Measurements from ENCODE around the gene EIPR1.
"Not testable (repeated sequence)": the region's sequence is repeated elsewhere in the genome, so short reads cannot be mapped to it uniquely, and the experiment has no call there.

EIPR1 gene

DNA sequence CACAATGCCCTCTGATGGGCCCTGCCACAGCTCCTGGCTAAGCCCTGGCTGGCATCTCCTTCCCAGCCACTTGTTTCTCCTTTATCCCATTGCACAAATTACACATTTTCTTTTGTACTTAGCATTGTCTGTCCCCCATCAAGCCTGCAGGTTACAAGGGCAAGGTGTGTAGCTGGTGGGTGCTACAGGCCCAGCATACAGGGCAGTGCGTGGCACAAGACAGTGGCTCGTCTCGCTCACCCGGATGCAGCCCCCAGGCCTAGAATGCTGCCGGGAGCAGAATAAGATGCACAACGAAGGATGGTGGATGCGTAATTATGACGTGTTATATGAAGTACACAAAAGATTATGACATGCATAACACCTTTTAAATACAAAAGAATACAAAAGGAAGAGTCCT lies 87.6 kb downstream of the EIPR1 start:
- H3K27ac Mint-ChIP-seq: no peak overlapping the region
- peaks cover 12% of the 10 kb centered on the region for H3K36me3 Mint-ChIP-seq (ENCODE audit: low read depth)
- DNase-seq: no peak
- no peak for ATAC-seq
- no peaks in the 10 kb centered on the region for H3K4me1 Mint-ChIP-seq
- H3K4me3 Mint-ChIP-seq: no peak overlapping the region
- no peaks in the 10 kb centered on the region for H3K9me3 Mint-ChIP-seq
- H3K27me3 Mint-ChIP-seq: no peaks in the 10 kb centered on the region

DNA sequence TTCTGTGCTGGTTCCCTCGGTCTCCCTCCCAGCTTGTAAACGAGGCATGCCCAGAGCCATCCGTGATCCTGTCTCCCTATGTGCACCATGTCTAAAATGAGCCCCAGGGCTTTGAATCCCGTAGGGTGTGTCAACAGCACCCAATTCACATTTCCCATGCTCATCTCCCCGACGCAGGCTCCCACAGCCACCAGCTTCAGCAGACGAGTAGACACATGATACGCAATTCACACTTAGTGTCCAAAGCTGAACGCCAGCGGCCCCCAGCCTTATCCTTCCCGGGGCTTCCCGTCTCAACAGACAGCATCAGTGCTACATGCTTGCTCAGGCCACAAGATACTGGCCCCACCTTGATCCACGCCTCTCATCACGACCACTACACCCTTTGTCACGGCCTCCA lies 88.1 kb downstream of the EIPR1 start:
- Mint-ChIP-seq H3K4me1 (no peaks in the 10 kb centered on the region), H3K36me3 (ENCODE audit: low read depth) (peaks cover 12% of the 10 kb centered on the region), H3K27me3 (no peaks in the 10 kb centered on the region), H3K27ac (no peak overlapping the region), H3K9me3 (no peaks in the 10 kb centered on the region), H3K4me3 (no peak overlapping the region)
- DNase-seq (no peak), ATAC-seq (no peak)

DNA sequence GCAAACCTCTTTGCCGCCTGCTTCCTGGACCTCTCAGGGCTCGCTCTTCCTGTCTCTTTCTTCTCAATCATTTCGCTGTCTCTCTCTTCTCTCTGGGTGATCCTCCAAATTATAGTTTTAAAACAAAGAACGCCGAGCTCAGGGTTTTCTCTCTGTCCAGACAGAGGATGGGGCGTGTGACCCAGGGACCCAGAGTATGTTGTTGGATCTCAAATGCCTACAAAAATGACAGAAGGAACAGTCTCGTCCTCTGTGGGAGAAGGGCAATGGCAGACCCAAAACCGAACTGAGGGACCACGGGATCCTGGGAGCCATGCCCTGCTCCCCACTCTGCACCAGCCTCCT lies 88.5 kb downstream of the EIPR1 start:
- DNase-seq: no peak
- no peaks in the 10 kb centered on the region for H3K9me3 Mint-ChIP-seq
- H3K27ac Mint-ChIP-seq: no peak overlapping the region
- ATAC-seq: no peak
- H3K4me3 Mint-ChIP-seq: no peak overlapping the region
- H3K4me1 Mint-ChIP-seq: no peaks in the 10 kb centered on the region
- H3K27me3 Mint-ChIP-seq: no peaks in the 10 kb centered on the region
- H3K36me3 Mint-ChIP-seq (ENCODE audit: low read depth): peaks cover 12% of the 10 kb centered on the region

DNA sequence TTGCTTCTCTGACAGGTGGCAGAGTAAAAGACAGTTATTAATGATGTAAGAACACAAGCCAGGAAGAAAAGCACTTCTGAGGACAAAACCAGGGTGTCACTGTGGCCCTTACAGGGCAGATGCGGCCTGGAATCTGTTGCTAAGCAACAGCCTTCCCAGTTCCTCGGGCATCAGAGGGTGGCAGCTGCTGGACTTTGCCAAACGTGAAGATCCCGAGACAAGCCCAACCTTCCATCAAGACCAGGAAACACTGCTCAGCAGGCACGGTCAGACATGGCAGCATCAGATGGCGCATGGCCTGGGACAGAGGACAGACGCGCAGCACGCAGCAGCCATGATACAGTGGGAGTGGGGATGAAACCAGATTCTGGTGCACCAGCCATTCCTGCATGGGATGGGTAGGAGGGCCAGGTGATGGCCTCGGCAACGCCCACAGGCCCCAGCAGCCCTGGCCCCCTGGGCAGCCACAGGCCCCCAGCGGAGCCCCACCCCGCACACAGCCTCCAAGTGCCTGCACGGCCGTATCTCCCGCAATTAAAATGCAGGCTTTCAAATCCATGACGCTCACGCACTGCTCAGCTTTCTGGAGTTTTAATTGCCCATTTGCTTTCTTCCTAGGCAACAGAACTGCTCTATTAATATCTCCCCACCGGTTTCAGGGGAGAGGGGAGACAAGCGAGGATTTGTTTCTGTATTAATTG lies 89.0 kb downstream of the EIPR1 start:
- Mint-ChIP-seq H3K36me3 (ENCODE audit: low read depth) (peaks cover 12% of the 10 kb centered on the region), H3K27me3 (no peaks in the 10 kb centered on the region), H3K9me3 (no peaks in the 10 kb centered on the region), H3K4me3 (no peak overlapping the region), H3K27ac (no peak overlapping the region), H3K4me1 (no peaks in the 10 kb centered on the region)
- DNase-seq (no peak), ATAC-seq (no peak)

DNA sequence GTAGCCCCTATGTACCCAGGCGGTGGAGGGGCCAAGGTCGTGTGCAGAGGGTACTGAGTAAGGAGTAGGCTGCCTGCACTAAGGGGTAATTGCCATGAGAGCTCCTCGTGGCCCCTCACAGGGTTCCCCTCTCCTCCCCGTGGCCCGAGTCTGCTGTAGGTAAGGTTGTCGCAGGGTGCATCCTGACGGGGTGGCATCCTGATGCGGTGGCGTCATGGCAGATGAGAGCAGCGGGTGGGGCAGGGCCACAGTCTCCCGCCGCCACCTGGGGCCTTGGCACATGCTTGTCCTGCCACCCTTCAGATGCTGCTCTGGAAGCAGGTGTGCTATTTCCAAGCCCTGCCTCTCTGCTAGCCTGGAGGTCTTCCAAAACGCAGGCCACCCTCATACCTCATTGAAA lies 89.7 kb downstream of the EIPR1 start:
- Mint-ChIP-seq H3K27ac (no peak overlapping the region), H3K36me3 (ENCODE audit: low read depth) (peaks cover 12% of the 10 kb centered on the region), H3K9me3 (no peaks in the 10 kb centered on the region), H3K27me3 (no peaks in the 10 kb centered on the region), H3K4me3 (no peak overlapping the region), H3K4me1 (no peaks in the 10 kb centered on the region)
- DNase-seq: no peak
- no peak for ATAC-seq

DNA sequence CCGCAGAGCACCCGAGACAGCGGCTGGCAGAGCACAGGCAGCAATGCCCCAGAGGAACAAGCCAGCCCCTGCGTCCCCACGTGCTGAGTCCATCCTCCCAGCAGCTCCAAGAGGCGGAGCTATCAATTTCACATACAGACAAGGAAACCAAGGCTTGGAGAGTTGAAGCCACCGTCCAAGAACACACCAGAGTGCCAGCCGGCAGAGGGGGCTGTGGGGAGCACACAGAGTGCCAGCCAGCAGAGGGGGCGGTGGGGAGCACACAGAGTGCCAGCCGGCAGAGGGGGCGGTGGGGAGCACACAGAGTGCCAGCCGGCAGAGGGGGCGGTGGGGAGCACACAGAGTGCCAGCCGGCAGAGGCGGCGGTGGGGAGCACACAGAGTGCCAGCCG lies 91.0 kb downstream of the EIPR1 start:
- H3K27ac Mint-ChIP-seq; ATAC-seq; H3K9me3 Mint-ChIP-seq; H3K27me3 Mint-ChIP-seq; H3K36me3 Mint-ChIP-seq (ENCODE audit: low read depth); H3K4me1 Mint-ChIP-seq; DNase-seq; H3K4me3 Mint-ChIP-seq: not testable (repeated sequence)

DNA sequence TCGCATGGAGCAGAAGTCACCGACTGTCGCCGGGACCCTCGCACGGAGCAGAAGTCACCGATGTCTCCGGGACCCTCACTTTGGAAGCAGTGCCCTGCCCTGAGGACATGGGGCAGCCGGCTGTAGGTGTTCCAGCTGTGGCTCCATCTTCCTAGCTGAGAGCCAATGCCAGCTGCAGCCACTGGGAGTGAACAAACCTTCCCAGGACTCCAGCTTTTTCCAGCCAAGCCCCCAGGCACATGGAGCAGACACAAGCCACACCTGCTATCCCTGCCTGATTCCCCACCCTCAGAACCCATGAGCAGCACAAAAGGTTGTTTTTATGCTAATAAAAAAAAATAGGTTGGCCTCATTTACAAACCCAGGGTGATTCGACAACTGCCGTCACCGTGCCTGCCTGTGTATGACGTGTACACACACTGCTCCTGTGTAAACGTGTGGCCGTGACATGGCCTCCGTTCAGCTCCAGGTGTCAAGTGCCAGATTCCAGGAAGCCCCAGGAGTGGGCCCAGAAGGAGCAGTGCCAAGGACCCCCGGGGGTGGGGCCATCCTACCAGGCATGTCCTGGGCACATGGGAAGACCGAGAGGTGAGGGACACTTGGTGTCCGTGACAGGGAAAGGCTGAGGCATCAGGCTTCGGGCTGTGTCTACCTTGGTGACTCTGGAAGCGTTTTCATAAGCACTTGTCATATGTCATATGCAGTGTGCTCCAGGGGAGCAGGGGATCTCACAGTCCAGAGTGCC lies 91.5 kb downstream of the EIPR1 start:
- ATAC-seq: no peak
- Mint-ChIP-seq H3K27me3 (no peaks in the 10 kb centered on the region), H3K9me3 (no peaks in the 10 kb centered on the region), H3K4me3 (no peak overlapping the region), H3K27ac (no peak overlapping the region), H3K36me3 (ENCODE audit: low read depth) (peaks cover 7% of the 10 kb centered on the region), H3K4me1 (peaks cover under 1% of the 10 kb centered on the region)
- DNase-seq: no peak

DNA sequence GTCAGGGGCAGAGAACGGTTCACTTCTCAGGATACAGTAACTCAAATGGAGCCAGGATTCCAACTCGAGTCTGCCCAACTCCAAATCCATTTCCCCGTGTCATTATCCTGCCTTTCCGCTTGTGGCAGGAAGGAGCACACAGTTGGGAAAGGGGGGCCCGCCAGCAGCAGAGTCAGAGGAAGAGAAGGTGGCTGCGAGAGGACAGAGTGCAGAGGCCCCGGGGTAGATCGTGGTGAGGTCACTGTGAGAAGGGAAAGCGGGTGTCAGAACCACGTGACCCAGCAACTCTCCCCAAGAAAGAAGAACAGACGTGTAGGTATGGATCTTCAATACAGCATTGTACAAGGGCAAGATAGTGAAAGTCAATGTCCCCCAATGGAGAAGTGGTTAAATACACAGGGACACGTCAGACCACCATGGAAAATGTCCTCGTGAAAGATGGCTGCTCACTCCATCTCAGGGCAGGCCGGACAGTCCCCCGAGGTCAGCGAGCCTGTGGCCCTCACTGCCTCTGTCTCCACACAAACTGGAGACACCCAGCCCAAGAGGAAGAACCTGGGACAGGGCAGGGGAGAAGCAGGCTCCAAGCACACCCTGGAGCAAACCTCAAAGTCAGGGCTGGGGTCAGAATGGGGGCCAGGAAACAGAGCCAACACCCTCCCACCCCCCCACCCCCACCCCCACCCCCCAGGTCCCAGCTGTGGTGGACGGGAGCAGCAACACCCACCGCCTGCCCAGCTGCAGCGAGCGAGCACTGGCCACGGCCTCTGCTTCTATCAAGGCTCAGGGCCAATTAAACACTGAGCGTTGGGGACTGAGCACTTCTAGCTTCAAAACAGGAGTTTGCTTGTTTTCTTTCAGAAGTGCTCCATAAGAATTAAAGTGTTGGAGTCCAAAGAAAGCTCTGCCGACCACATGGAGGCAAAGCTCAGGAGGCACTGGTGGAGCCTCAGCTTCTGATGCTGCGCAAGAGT lies 92.7 kb downstream of the EIPR1 start:
- ATAC-seq (no peak), DNase-seq (no peak)
- no peak overlapping the region for H3K27ac Mint-ChIP-seq
- H3K4me1 Mint-ChIP-seq: peaks cover 4% of the 10 kb centered on the region
- H3K9me3 Mint-ChIP-seq: no peaks in the 10 kb centered on the region
- H3K36me3 Mint-ChIP-seq (ENCODE audit: low read depth): peaks cover 9% of the 10 kb centered on the region
- no peaks in the 10 kb centered on the region for H3K27me3 Mint-ChIP-seq
- H3K4me3 Mint-ChIP-seq: no peak overlapping the region

DNA sequence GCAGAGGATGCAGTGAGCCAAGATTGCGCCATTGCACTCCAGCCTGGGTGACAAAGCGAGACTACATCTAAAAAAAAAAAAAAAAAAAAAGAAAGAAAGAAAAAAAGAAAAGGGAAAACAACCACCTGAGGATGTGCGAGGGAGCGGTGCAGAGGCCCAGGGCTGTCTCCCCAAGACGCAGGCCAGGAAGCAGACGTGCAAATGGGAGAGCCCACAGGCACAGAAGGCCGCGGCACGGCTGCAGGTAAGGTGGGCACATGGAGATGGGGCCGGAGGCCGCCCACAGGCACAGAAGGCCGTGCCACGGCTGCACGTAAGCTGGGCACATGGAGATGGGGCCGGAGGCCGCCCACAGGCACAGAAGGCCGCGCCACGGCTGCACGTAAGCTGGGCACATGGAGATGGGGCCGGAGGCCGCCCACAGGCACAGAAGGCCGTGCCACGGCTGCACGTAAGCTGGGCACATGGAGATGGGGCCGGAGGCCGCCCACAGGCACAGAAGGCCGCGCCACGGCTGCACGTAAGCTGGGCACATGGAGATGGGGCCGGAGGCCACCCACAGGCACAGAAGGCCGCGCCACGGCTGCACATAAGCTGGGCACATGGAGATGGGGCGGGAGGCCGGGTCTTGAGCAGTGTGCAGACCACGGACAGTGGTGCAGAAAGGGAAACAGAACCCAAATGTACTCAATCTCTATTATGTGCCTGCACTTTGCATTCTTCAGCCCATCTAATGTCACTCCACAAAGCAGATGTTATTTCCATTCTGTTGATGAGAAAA lies 93.6 kb downstream of the EIPR1 start:
- not testable (repeated sequence) for H3K27me3 Mint-ChIP-seq; H3K27ac Mint-ChIP-seq; H3K4me1 Mint-ChIP-seq; ATAC-seq; DNase-seq; H3K4me3 Mint-ChIP-seq; H3K36me3 Mint-ChIP-seq (ENCODE audit: low read depth); H3K9me3 Mint-ChIP-seq

DNA sequence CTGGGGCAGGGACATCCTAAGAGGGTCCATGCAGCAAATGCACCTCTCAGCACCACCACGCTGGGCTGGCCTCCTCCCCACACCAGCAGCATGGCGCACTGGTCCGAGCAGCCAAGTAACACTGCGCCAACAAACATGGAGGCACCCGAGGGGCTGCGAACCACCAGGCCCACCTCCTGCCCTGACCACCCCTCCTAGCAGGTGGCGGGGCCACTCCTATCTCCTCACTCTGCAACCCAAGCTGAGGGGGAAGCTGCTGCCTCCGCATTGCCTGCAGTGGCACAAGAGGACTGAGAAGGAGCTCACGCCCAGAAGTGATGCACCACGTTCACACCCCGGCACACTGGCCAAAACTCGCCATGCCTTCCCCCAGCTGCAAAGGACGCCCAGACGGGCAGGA lies 94.4 kb downstream of the EIPR1 start:
- H3K4me3 Mint-ChIP-seq: no peak overlapping the region
- no peak for ATAC-seq
- H3K36me3 Mint-ChIP-seq (ENCODE audit: low read depth): peaks cover 17% of the 10 kb centered on the region
- H3K9me3 Mint-ChIP-seq: no peaks in the 10 kb centered on the region
- no peak for DNase-seq
- no peak overlapping the region for H3K27ac Mint-ChIP-seq
- H3K27me3 Mint-ChIP-seq: no peaks in the 10 kb centered on the region
- H3K4me1 Mint-ChIP-seq: peaks cover 10% of the 10 kb centered on the region

DNA sequence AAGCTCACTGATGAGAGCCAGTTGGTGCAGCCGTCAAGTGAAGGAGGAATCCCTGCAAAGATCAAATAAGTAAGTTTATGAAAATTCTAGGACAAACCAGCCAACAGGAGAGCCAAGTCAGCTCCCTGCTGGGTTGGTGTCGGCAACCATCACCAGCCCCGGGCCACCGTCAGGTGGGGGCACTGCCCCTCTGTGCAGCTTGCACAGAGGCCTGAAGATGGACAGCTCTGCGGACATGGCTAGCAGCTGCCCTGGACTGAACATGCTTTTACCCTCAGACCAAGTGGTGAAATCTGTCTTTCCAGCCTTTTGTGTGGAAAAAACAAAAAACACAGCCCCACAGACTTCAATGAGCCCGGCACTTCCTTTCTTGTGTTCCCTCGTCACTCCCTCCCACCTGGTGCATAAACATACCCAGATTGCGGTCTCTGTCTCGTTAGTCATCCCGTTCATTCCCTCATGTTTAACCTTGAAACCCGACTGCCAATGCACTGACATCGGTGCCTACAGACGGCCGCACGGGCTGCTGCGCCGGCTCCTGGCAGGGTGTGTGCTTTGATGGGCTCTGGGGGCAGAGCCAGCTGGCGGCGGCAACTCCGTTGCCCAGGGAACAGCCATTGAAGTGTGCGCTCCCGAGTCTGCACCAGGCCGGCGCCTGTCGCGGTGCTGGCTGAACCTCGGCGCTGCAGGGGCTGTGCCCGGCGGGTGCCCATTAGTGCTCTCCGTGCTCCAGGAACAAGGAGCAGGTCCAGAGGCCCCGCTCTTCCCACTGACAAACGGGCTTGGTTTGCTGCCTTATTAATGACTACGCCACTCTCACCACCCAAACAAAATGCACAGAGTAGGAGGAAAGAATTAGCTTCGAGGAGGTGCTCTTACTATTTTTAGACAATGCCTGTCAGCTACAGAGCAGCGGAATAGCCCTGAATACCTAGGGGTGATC lies 95.3 kb downstream of the EIPR1 start:
- Mint-ChIP-seq H3K36me3 (ENCODE audit: low read depth) (peaks cover 17% of the 10 kb centered on the region), H3K4me3 (no peak overlapping the region), H3K27me3 (no peaks in the 10 kb centered on the region), H3K9me3 (no peaks in the 10 kb centered on the region), H3K27ac (no peak overlapping the region), H3K4me1 (peaks cover 10% of the 10 kb centered on the region)
- ATAC-seq (no peak), DNase-seq (no peak)

DNA sequence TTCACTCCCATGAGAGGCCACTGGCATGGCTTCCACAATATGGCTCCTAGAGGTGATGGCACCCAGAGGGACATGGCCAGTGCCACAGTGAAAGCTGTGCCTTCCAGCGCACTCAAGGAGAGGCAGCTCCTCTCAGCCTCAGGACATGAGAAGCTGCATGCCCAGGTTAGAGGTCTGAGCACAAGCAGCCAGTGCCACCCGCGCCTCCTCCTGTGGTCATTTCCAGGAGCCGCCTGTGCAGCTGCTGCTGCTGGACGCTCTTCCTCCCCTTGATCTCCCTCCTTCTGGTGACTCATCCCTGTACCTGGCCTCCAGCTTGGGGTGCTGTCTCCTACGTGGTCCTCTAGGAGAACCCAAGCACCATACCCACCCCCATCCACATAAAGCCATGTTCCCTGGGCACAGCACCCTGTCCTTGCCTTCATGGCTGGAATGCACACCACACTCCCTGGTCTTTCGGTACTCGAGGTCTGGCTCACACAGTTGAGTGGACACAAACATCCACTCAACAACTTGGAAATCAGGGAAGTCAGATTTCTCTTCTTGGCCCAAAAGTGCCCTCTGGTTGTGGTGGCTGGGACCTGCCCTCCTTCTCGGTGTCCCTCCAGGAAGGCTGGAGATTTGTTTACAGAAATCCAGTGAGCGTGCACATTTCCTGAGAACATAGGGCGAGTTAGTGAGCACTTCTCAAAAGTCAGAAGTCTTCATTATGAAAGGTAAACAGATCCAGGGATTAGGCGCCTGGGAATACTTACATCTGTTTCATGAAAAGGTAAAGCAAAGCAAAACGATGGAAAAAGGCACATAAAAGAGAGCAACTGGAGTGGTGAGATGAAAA lies 96.7 kb downstream of the EIPR1 start:
- Mint-ChIP-seq H3K4me3 (no peak overlapping the region), H3K4me1 (peaks cover 10% of the 10 kb centered on the region), H3K36me3 (ENCODE audit: low read depth) (peaks cover 27% of the 10 kb centered on the region), H3K9me3 (peaks cover 3% of the 10 kb centered on the region), H3K27me3 (no peaks in the 10 kb centered on the region), H3K27ac (no peak overlapping the region)
- DNase-seq: no peak
- ATAC-seq: no peak

DNA sequence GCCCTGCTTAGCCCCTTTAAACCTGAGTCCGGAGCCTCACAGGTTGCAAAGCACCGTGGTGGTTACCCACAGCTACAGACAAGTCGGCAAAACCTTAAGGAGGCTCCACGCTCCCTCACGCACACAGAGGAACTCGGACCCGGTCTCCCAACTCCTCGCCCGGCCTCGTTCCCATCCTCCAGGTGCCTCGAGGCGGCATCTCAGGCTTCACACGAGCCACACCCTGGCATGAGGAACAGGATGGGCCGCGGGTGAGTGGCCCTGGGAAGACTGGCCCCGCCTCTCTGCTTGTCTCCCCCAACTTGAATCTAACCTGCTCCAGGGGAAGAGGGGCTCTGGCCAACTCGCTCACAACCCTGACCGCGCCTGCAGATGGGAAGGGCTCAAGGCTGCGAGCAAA lies 97.4 kb downstream of the EIPR1 start:
- DNase-seq: no peak
- H3K9me3 Mint-ChIP-seq: peaks cover 9% of the 10 kb centered on the region
- H3K27ac Mint-ChIP-seq: no peak overlapping the region
- H3K27me3 Mint-ChIP-seq: no peaks in the 10 kb centered on the region
- no peak overlapping the region for H3K4me3 Mint-ChIP-seq
- peaks cover 30% of the 10 kb centered on the region for H3K36me3 Mint-ChIP-seq (ENCODE audit: low read depth)
- H3K4me1 Mint-ChIP-seq: peaks cover 10% of the 10 kb centered on the region
- ATAC-seq: no peak

Data from activated naive CD8-positive, alpha-beta T cell treated with anti-CD3 and anti-CD28 coated beads, Interleukin-2, amount 50 U/mL, for 24 hours (primary cell).